GM23248 (cell line): ENCODE data around the gene PLD4. TPM values are rescaled to one million over a fixed set of nuclear protein-coding genes. Genes with fewer than 3 reads are reported as not detected.
A peak's percentile ranks its signal among the peaks of the same experiment; 100 is the strongest.

Source experiments
- DNase-seq: peaks from one replicate; pipeline ENCODE4 v3.0.0-alpha.2; 2015
- H2AFZ ChIP-seq: fragments of 200-600 bp; sonication (generic); 2 replicates; pipeline ENCODE4 v1.6.1; 2016; ENCODE audit warnings: antibody characterized with exemption
- H3F3A ChIP-seq: fragments of 200-600 bp; sonication (generic); 2 replicates; pipeline ENCODE4 v1.6.1; 2016; ENCODE audit warnings: mild to moderate bottlenecking, antibody characterized with exemption, mixed run types; ENCODE audit not compliant: insufficient read depth
- H3K27ac ChIP-seq: fragments of 200-600 bp; sonication (generic); 2 replicates; pipeline ENCODE4 v1.5.1; 2016; ENCODE audit warnings: mild to moderate bottlenecking
- H3K27me3 ChIP-seq: fragments of 200-600 bp; sonication (generic); replicated peaks from 2 replicates; pipeline ENCODE4 v1.6.1; 2016; ENCODE audit warnings: mild to moderate bottlenecking; ENCODE audit not compliant: insufficient read depth
- H3K36me3 ChIP-seq: fragments of 200-600 bp; sonication (generic); 2 replicates; pipeline ENCODE4 v1.6.1; 2016; ENCODE audit warnings: low read depth, mild to moderate bottlenecking
- H3K4me1 ChIP-seq: fragments of 200-600 bp; sonication (generic); 2 replicates; pipeline ENCODE4 v1.6.1; 2016; ENCODE audit warnings: mild to moderate bottlenecking; ENCODE audit not compliant: insufficient read depth
- H3K4me2 ChIP-seq: fragments of 200-600 bp; sonication (generic); one replicate; pipeline ENCODE4 v1.6.1; 2016; ENCODE audit warnings: mild to moderate bottlenecking; ENCODE audit not compliant: unreplicated experiment
- H3K4me3 ChIP-seq: fragments of 200-600 bp; sonication (generic); 2 replicates; pipeline ENCODE4 v1.5.1; 2016; ENCODE audit warnings: mild to moderate bottlenecking
- H3K79me2 ChIP-seq: fragments of 200-600 bp; sonication (generic); 2 replicates; pipeline ENCODE4 v1.6.1; 2016; ENCODE audit warnings: mild to moderate bottlenecking; ENCODE audit not compliant: insufficient read depth
- H3K9ac ChIP-seq: fragments of 200-600 bp; sonication (generic); 2 replicates; pipeline ENCODE4 v1.6.1; 2016; ENCODE audit warnings: mild to moderate bottlenecking
- H3K9me2 ChIP-seq: fragments of 200-600 bp; sonication (generic); 2 replicates; pipeline ENCODE4 v1.6.1; 2016; ENCODE audit warnings: mixed run types, mild to moderate bottlenecking, moderate library complexity; ENCODE audit not compliant: insufficient read depth
- H3K9me3 ChIP-seq: fragments of 200-600 bp; sonication (generic); one replicate; pipeline ENCODE4 v1.6.1; 2017; ENCODE audit warnings: low read depth
- H4K20me1 ChIP-seq: fragments of 200-600 bp; sonication (generic); 2 replicates; pipeline ENCODE4 v1.6.0; 2016; ENCODE audit not compliant: insufficient read depth
- EZH2 ChIP-seq: fragments of 200-600 bp; sonication (generic); IDR thresholded peaks from 2 replicates; pipeline ENCODE4 v1.6.1; 2018; ENCODE audit warnings: antibody characterized with exemption, mild to moderate bottlenecking; ENCODE audit not compliant: insufficient read depth, poor library complexity, severe bottlenecking
- EZH2phosphoT487 ChIP-seq: fragments of 200-600 bp; sonication (generic); IDR thresholded peaks from 2 replicates; pipeline ENCODE4 v1.6.1; 2018; ENCODE audit warnings: antibody characterized with exemption, moderate library complexity, mild to moderate bottlenecking, low read depth; ENCODE audit not compliant: insufficient read depth
- WGBS, 2 experiments: methylation state at CpG; one replicate each; pipeline ENCODE4 v1.1.6; 2015 to 2017; ENCODE audit warnings: low lambda C conversion rate in 2 of 2, low coverage in 1 of 2; ENCODE audit errors: missing lambda C conversion rate in 2 of 2; 5-methylcytosine and 5-hydroxymethylcytosine counted together
- in situ Hi-C: fragments of 300-500 bp; cut with MboI; formaldehyde crosslinking; loops from 2 replicates; pipeline ENCODE4 v1.15.0; 2020
- polyA plus RNA-seq: library from polyadenylated mRNA; unstranded; fragments of >200 nt; fragmentation: Nextera tagmentation; extraction: Ambion mirVana; gene quantifications from 2 replicates; pipeline ENCODE4 v1.2.1, GENCODE V29; 2016
- total RNA-seq: library from RNA; depleted of rRNA; stranded (reverse); fragments of >200 nt; shearing (Covaris generic); gene quantifications from 2 replicates; pipeline ENCODE4 v1.2.3, GENCODE V29; 2014

PLD4 gene
- total and polyA plus RNA-seq, 2 experiments from 2014 or later = not detected

- H2AFZ ChIP-seq = no peak overlapping the region
- no peaks in the 10 kb centered on the region for H3K79me2 ChIP-seq
- peak overlapping the region; percentile 68 for H3K4me3 ChIP-seq
- H3K36me3 ChIP-seq = no peaks in the 10 kb centered on the region
- H3K9me3 ChIP-seq = no peaks in the 10 kb centered on the region
- 0 out of 2 replicates have a peak overlapping the region, but pooled peaks have one; percentile 48 for H3K9ac ChIP-seq
- TF ChIP-seq EZH2phosphoT487 (no peak), EZH2 (no peak)
- no peak overlapping the region for H3K27ac ChIP-seq
- no peaks in the 10 kb centered on the region for H3K27me3 ChIP-seq
- in situ Hi-C loops = no loop called here
- H3K4me2 ChIP-seq = peak overlapping the region; percentile 73
- no peak for DNase-seq
- H3K9me2 ChIP-seq = no peaks in the 10 kb centered on the region
- no peaks in the 10 kb centered on the region for H3F3A ChIP-seq
- no peaks in the 10 kb centered on the region for H4K20me1 ChIP-seq
- 70 to 81% methylated on average over 11 of the region's 11 CpGs for WGBS, 2 experiments
- peaks cover 18% of the 10 kb centered on the region for H3K4me1 ChIP-seq
Observed at GRCh38 chr14:104977008-104977680, 52.5 kb downstream of the PLD4 start.

- Histone ChIP-seq H4K20me1 (no peaks in the 10 kb centered on the region), H3K36me3 (no peaks in the 10 kb centered on the region), H3K27ac (no peak within 1 kb of the TSS), H3F3A (no peaks in the 10 kb centered on the region), H2AFZ (peak within 1 kb of the TSS; percentile 81), H3K27me3 (no peaks in the 10 kb centered on the region), H3K79me2 (no peaks in the 10 kb centered on the region), H3K9ac (peak within 1 kb of the TSS; percentile 51), H3K4me1 (peaks cover 10% of the 10 kb centered on the region), H3K4me2 (peak within 1 kb of the TSS; percentile 82), H3K9me3 (no peaks in the 10 kb centered on the region), H3K4me3 (peak within 1 kb of the TSS; percentile 68), H3K9me2 (no peaks in the 10 kb centered on the region)
- peak; percentile 90 for DNase-seq
- 10 to 15% methylated on average over 33 to 56 of the region's 111 CpGs for WGBS, 2 experiments
- in situ Hi-C loops = no loop called here
- no peak for TF ChIP-seq EZH2
- TF ChIP-seq EZH2phosphoT487 = no peak
Observed at GRCh38 chr14:104977681-104978653, 53.3 kb downstream of the PLD4 start, which contains the start of gene AHNAK2. Gene AHNAK2 (minus strand): TSS chr14:104978374. CDS start chr14:104978237, 137 bp downstream.

GRCh38 chr14:104978746-104979691 is 54.3 kb downstream of the PLD4 start:
- peaks cover 8% of the 10 kb centered on the region for H3K4me1 ChIP-seq
- no peaks in the 10 kb centered on the region for H4K20me1 ChIP-seq
- in situ Hi-C loops = no loop called here
- H3K4me2 ChIP-seq = peak overlapping the region; percentile 82
- H3K27me3 ChIP-seq = no peaks in the 10 kb centered on the region
- whole genome bisulfite sequencing, 2 experiments = 48 to 55% methylated on average over 31 to 32 of the region's 32 CpGs
- TF ChIP-seq EZH2phosphoT487 (no peak), EZH2 (no peak)
- peak overlapping the region; percentile 51; the same call in 1 of the 2 replicates for H3K9ac ChIP-seq
- DNase-seq = no peak
- no peaks in the 10 kb centered on the region for H3F3A ChIP-seq
- no peak overlapping the region for H3K27ac ChIP-seq
- no peaks in the 10 kb centered on the region for H3K9me2 ChIP-seq
- H2AFZ ChIP-seq = peak overlapping the region; percentile 81
- H3K9me3 ChIP-seq = no peaks in the 10 kb centered on the region
- no peaks in the 10 kb centered on the region for H3K36me3 ChIP-seq
- no peaks in the 10 kb centered on the region for H3K79me2 ChIP-seq
- peak overlapping the region; percentile 65 for H3K4me3 ChIP-seq
